Right lobe of liver (tissue), 6 donors: ENCODE data around the gene C1QTNF9B. TPM values are rescaled to one million over a fixed set of nuclear protein-coding genes. Genes with fewer than 3 reads are reported as not detected.
"Not testable (repeated sequence)": the region's sequence is repeated elsewhere in the genome, so short reads cannot be mapped to it uniquely, and the experiment has no call there.

Source experiments
- ATAC-seq, 4 donors: fragments of 200-7000 bp; cut with Tn5 transposase; one replicate each; pipeline ENCODE4 v1.9.1; 2020; ENCODE audit warnings: mild to moderate bottlenecking in 4 of 4, moderate library complexity in 4 of 4
- DNase-seq, 3 donors: peaks; one replicate each; pipeline ENCODE4 v3.0.0-alpha.2; 2020
- H3K27ac ChIP-seq, 3 donors: fragments of 200-600 bp; one replicate each; pipeline ENCODE4 v1.8.0; 2022
- H3K27me3 ChIP-seq, 2 donors: fragments of 200-600 bp; one replicate each; pipeline ENCODE4 v1.8.0; 2022
- H3K36me3 ChIP-seq, 4 donors: fragments of 200-600 bp; sonication (generic) in 1 of 4; one replicate each; pipeline versions ENCODE4 v1.5.1 to v1.8.0; 2017 to 2022; ENCODE audit warnings: control low read depth in 1 of 4
- H3K4me1 ChIP-seq, 4 donors: fragments of 200-600 bp; sonication (generic) in 1 of 4; one replicate each; pipeline versions ENCODE4 v1.5.1 to v1.8.0; 2017 to 2022; ENCODE audit warnings: control low read depth in 1 of 4
- H3K4me3 ChIP-seq, 3 donors: fragments of 200-600 bp; one replicate each; pipeline ENCODE4 v1.8.0; 2022
- H3K9me3 ChIP-seq, 4 donors: fragments of 200-600 bp; sonication (generic) in 1 of 4; one replicate each; pipeline versions ENCODE4 v1.5.1 to v1.8.0; 2017 to 2022; ENCODE audit warnings: control low read depth in 1 of 4
- POLR2A ChIP-seq: fragments of 450-650 bp; IDR thresholded peaks from one replicate; pipeline ENCODE4 v1.6.1; 2017; ENCODE audit warnings: antibody characterized with exemption, mild to moderate bottlenecking
- WGBS: methylation state at CpG from one replicate; pipeline ENCODE4 v1.1.6; 2018; ENCODE audit warnings: low coverage, low lambda C conversion rate; ENCODE audit not compliant: insufficient coverage; ENCODE audit errors: missing lambda C conversion rate; 5-methylcytosine and 5-hydroxymethylcytosine counted together
- intact Hi-C, 2 donors: fragments of 100-400 bp; cut with DNase I; formaldehyde crosslinking; loops; one replicate each; pipeline versions ENCODE4 v1.11.2 to v1.14.1; 2022
- long read RNA-seq: library from polyadenylated mRNA; unstranded; transcript quantifications from one replicate; pipeline ENCODE4 v2.0.0, GENCODE V29; 2019
- total RNA-seq, 6 experiments: library from RNA; depleted of rRNA in 2 of 6; stranded (reverse); fragments of >200 nt in 2 of 6; fragmentation: NEBNext Ultra II Directional in 3 of 6; extraction: Animal tissue kit (Norgen Biotek cat#: 25700) in 3 of 6; gene quantifications; one replicate each; pipeline versions ENCODE4 v1.1.0 to v1.2.4, GENCODE V29; 2016 to 2023
- TF ChIP-seq, protein P1 (sequence below), 4 donors: fragments of 200-600 bp in 3 of 4; fragments of 450-650 bp in 1 of 4; IDR thresholded peaks; one replicate each; pipeline versions ENCODE4 v1.5.1 to v1.8.0; 2016 to 2022; ENCODE audit warnings: antibody characterized with exemption in 4 of 4, mild to moderate bottlenecking in 2 of 4
- donor health status: DM: no; HTN: yes; CAD: no.
- donor health status: DM: no; HTN: no; CAD: no.
- donor health status: DM: no; HTN: no; CAD: no.
- donor health status: DM: no; HTN: yes; CAD: no.
- donor health status: DM: no; HTN: yes; CAD: no.

The C1QTNF9B gene
- total RNA-seq = under 1 TPM in 3 of 6 experiments, not detected in 3; 0.18 to 0.42 (median 0.22) TPM
- long read RNA-seq = 0 reads

- intact Hi-C loops, H3K36me3 ChIP-seq, H3K27ac ChIP-seq, DNase-seq, ATAC-seq, H3K27me3 ChIP-seq, H3K4me3 ChIP-seq, H3K9me3 ChIP-seq, H3K4me1 ChIP-seq: not testable (repeated sequence)
- 57% methylated on average over 3 of the region's 3 CpGs for WGBS
These were observed at the start of gene C1QTNF9B for GRCh38 chr13:23897452-23897919. Gene C1QTNF9B, minus strand, starts transcription at chr13:23897502.

DNA sequence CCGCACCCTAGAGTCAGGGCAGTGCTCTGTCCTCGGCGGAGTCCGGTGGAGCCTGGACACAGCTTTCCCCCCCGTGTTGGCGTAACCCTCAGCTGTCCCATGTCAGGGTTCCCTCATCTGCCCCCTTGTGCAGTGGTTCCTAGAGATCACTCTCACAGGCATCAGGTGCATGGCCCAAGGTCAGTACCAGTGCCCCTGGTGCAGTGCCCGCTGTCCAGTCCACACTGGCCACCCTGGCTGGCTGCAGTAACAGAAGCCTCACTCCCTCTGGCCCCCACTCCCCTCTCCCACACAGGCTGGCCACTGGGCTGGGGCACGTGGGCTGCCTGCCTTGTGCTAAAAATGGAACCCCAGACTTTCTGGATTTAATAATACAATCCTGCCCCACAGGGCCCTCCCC lies 49.6 kb upstream of the C1QTNF9B start:
- intact Hi-C loops = no loop called here
- ATAC-seq (no peak), DNase-seq (no peak)
- Histone ChIP-seq H3K4me1 (no peaks in the 10 kb centered on the region), H3K4me3 (no peak overlapping the region), H3K27ac (no peak overlapping the region), H3K36me3 (no peaks in the 10 kb centered on the region), H3K9me3 (no peaks in the 10 kb centered on the region), H3K27me3 (no peaks in the 10 kb centered on the region)
- TF ChIP-seq POLR2A = no peak
- TF ChIP-seq, protein P1, sequence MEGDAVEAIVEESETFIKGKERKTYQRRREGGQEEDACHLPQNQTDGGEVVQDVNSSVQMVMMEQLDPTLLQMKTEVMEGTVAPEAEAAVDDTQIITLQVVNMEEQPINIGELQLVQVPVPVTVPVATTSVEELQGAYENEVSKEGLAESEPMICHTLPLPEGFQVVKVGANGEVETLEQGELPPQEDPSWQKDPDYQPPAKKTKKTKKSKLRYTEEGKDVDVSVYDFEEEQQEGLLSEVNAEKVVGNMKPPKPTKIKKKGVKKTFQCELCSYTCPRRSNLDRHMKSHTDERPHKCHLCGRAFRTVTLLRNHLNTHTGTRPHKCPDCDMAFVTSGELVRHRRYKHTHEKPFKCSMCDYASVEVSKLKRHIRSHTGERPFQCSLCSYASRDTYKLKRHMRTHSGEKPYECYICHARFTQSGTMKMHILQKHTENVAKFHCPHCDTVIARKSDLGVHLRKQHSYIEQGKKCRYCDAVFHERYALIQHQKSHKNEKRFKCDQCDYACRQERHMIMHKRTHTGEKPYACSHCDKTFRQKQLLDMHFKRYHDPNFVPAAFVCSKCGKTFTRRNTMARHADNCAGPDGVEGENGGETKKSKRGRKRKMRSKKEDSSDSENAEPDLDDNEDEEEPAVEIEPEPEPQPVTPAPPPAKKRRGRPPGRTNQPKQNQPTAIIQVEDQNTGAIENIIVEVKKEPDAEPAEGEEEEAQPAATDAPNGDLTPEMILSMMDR (IDR thresholded peaks at IDR 0.05) = no peak
- no CpG with 5 or more reads among the region's 8 CpGs for WGBS

DNA sequence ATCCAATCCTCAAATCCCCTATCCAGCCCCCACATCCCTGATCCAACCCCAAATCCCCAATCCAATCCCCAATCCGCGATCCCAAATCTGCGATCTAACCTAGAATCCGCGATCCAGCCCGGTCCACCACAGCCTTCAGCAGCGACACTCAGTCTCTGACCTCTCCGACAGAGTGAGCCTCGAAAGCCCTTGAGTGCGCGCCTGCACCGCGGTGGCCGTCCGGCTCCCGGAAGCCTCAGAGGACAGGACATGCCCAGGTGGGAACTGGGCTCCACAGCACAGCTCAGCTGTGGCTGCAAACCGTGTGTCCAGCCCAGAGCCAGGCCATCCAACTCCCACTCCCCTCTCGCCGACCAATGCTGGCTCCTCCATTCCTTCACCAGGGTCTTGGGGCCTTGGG lies 48.8 kb upstream of the C1QTNF9B start:
- Histone ChIP-seq H3K9me3 (no peaks in the 10 kb centered on the region), H3K4me1 (no peaks in the 10 kb centered on the region), H3K4me3 (no peak overlapping the region), H3K27ac (no peak overlapping the region), H3K27me3 (no peaks in the 10 kb centered on the region), H3K36me3 (no peaks in the 10 kb centered on the region)
- DNase-seq (no peak), ATAC-seq (peak in 1 of 4 donors; percentile 13)
- TF ChIP-seq POLR2A = no peak
- TF ChIP-seq, protein P1 (IDR thresholded peaks at IDR 0.05) = no peak
- WGBS = 97% methylated on average over 17 of the region's 19 CpGs
- intact Hi-C loops = no loop called here

DNA sequence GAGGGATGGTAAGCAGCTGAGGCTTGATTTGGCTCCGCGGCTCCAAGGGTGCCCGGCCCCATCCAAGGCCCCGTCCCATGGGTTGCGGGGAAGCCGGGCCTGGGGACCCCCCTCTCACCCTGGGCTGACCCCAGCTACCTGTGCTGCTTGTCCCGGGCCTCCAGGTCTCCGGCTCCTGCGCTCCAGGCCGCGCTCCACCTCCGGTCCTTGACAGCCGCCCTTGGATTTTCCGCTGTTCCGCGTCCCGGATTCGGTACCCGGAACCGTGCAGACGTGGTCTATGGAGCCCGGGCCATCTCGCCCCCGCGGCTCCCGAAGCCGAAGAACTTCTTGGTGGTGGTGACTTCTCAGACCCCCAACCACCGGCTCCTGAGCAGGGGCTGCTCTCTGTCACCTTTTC lies 48.3 kb upstream of the C1QTNF9B start:
- TF ChIP-seq, protein P1 (IDR thresholded peaks at IDR 0.05) = no peak
- TF ChIP-seq POLR2A = no peak
- Histone ChIP-seq H3K9me3 (no peaks in the 10 kb centered on the region), H3K4me3 (no peak overlapping the region), H3K4me1 (no peaks in the 10 kb centered on the region), H3K27ac (no peak overlapping the region), H3K27me3 (no peaks in the 10 kb centered on the region), H3K36me3 (no peaks in the 10 kb centered on the region)
- intact Hi-C loops = no loop called here
- DNase-seq = no peak
- WGBS = 90% methylated on average over 2 of the region's 28 CpGs
- ATAC-seq = peak in 1 of 4 donors; percentile 7

- Histone ChIP-seq H3K4me3 (no peak overlapping the region), H3K27ac (no peak overlapping the region), H3K36me3 (no peaks in the 10 kb centered on the region), H3K27me3 (no peaks in the 10 kb centered on the region), H3K9me3 (no peaks in the 10 kb centered on the region), H3K4me1 (no peaks in the 10 kb centered on the region)
- DNase-seq (no peak), ATAC-seq (no peak)
- WGBS = 62% methylated on average over 3 of the region's 3 CpGs
- intact Hi-C loops = no loop called here
- no peak for TF ChIP-seq POLR2A
- TF ChIP-seq, protein P1 (IDR thresholded peaks at IDR 0.05) = no peak
These were observed 43.9 kb upstream of the C1QTNF9B start for GRCh38 chr13:23941211-23941610.

DNA sequence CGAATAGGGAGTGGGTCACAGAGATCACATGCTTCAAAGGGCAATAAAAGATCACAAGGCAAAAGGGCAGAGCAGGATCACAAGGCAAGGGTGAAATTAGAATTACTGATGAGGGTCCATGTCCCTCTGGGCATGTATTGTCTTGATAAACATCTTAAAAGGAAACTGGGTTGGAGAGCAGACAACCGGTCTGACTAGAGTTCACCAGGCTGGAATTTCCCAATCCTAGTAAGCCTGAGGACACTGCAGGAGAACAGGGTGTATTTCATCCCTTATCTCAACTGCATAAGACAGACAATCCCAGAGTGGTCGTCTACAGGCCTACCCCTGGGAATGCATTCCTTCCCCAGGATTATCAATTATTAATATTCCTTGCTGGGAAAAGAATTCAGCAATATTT lies 42.4 kb upstream of the C1QTNF9B start:
- H3K9me3 ChIP-seq, H3K36me3 ChIP-seq, H3K27ac ChIP-seq, DNase-seq, H3K4me1 ChIP-seq, H3K27me3 ChIP-seq, H3K4me3 ChIP-seq, ATAC-seq, intact Hi-C loops: not testable (repeated sequence)
- WGBS = 42% methylated on average over 2 of the region's 3 CpGs
